ENCODE data around the gene ARPC1A.

DNA sequence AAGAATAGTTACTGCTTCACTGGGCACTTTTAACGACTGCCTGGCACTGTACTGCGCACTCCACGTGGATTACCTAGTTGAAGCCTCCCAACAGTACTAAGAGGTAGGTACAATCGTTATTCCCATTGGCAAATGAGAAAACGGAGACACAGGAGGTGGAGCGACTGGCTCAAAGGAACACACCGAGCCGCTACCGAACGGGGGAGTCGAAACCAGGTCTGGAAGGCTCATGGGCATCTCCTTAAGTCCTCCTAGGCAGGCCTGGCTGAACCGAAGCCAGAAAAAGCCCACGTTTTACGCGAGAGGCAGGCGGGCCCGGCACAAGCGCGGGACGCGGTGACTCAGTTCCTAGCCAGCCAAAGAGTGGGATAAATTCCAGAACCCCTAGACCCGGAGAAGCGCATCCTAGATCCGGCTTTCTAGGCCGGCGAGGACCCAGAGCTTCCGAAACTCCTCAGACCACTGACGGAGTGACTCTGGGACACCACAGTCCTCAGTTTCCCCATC, 82.2 kb downstream of the ARPC1A start:
- TF ChIP-seq EZH2 (IDR thresholded peaks at IDR 0.05; ENCODE audit: low read length, unreplicated experiment): no peak
- TF ChIP-seq, protein P1, sequence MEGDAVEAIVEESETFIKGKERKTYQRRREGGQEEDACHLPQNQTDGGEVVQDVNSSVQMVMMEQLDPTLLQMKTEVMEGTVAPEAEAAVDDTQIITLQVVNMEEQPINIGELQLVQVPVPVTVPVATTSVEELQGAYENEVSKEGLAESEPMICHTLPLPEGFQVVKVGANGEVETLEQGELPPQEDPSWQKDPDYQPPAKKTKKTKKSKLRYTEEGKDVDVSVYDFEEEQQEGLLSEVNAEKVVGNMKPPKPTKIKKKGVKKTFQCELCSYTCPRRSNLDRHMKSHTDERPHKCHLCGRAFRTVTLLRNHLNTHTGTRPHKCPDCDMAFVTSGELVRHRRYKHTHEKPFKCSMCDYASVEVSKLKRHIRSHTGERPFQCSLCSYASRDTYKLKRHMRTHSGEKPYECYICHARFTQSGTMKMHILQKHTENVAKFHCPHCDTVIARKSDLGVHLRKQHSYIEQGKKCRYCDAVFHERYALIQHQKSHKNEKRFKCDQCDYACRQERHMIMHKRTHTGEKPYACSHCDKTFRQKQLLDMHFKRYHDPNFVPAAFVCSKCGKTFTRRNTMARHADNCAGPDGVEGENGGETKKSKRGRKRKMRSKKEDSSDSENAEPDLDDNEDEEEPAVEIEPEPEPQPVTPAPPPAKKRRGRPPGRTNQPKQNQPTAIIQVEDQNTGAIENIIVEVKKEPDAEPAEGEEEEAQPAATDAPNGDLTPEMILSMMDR (conservative IDR thresholded peaks at IDR 0.05; ENCODE audit: low read depth, low read length): no peak
